Measurements from ENCODE around the gene IGFL4. TPM values are rescaled to one million over a fixed set of nuclear protein-coding genes. Genes with fewer than 3 reads are reported as not detected.

Gene IGFL4
- total RNA-seq, 1 donor from 2014 or later: 1.3 TPM

GRCh38 chr19:46023311-46023779 lies 17.5 kb downstream of the IGFL4 start:
- Mint-ChIP-seq H3K36me3 (peaks cover 9% of the 10 kb centered on the region), H3K27me3 (no peaks in the 10 kb centered on the region), H3K9me3 (no peaks in the 10 kb centered on the region), H3K27ac (no peak overlapping the region), H3K4me3 (no peak overlapping the region), H3K4me1 (ENCODE audit: unreplicated experiment) (no peaks in the 10 kb centered on the region)
- DNase-seq (ENCODE audit: extremely low spot score, unreplicated experiment): no peak
- no peak for TF ChIP-seq CTCF (conservative IDR thresholded peaks at IDR 0.05)

- Mint-ChIP-seq H3K27me3 (no peaks in the 10 kb centered on the region), H3K4me3 (peak within 1 kb of the TSS; percentile 51), H3K4me1 (ENCODE audit: unreplicated experiment) (no peaks in the 10 kb centered on the region), H3K27ac (no peak within 1 kb of the TSS), H3K36me3 (peaks cover 9% of the 10 kb centered on the region), H3K9me3 (no peaks in the 10 kb centered on the region)
- no peak for TF ChIP-seq CTCF (conservative IDR thresholded peaks at IDR 0.05)
- DNase-seq (ENCODE audit: extremely low spot score, unreplicated experiment): no peak
Measured at GRCh38 chr19:46022431-46023310, 18.1 kb downstream of the IGFL4 start, which contains the start of gene PGLYRP1. TSS of gene PGLYRP1 (minus strand) at chr19:46023053. CDS start at chr19:46023021, 32 bp downstream.

- no peak for DNase-seq (ENCODE audit: extremely low spot score, unreplicated experiment)
- H3K27ac Mint-ChIP-seq: no peak overlapping the region
Measured at GRCh38 chr19:46022061-46022430, 18.8 kb downstream of the IGFL4 start.

GRCh38 chr19:46021531-46022041 lies 19.2 kb downstream of the IGFL4 start:
- no peak for TF ChIP-seq CTCF (conservative IDR thresholded peaks at IDR 0.05)
- H3K36me3 Mint-ChIP-seq: peaks cover 6% of the 10 kb centered on the region
- no peaks in the 10 kb centered on the region for H3K27me3 Mint-ChIP-seq
- no peaks in the 10 kb centered on the region for H3K9me3 Mint-ChIP-seq
- no peak for DNase-seq (ENCODE audit: extremely low spot score, unreplicated experiment)
- no peak overlapping the region for H3K27ac Mint-ChIP-seq
- no peaks in the 10 kb centered on the region for H3K4me1 Mint-ChIP-seq (ENCODE audit: unreplicated experiment)
- H3K4me3 Mint-ChIP-seq: peak overlapping the region; percentile 51

More at GRCh38 chr19:46022061-46022430, 18.8 kb downstream of the IGFL4 start:
- H3K27me3 Mint-ChIP-seq: no peaks in the 10 kb centered on the region
- H3K4me3 Mint-ChIP-seq: peak overlapping the region; percentile 51
- peaks cover 9% of the 10 kb centered on the region for H3K36me3 Mint-ChIP-seq
- H3K9me3 Mint-ChIP-seq: no peaks in the 10 kb centered on the region
- no peak for TF ChIP-seq CTCF (conservative IDR thresholded peaks at IDR 0.05)
- H3K4me1 Mint-ChIP-seq (ENCODE audit: unreplicated experiment): no peaks in the 10 kb centered on the region

- H3K27me3 Mint-ChIP-seq: peaks cover 6% of the 10 kb centered on the region
- no peak overlapping the region for H3K4me3 Mint-ChIP-seq
- no peaks in the 10 kb centered on the region for H3K4me1 Mint-ChIP-seq (ENCODE audit: unreplicated experiment)
- DNase-seq (ENCODE audit: extremely low spot score, unreplicated experiment): no peak
- no peak overlapping the region for H3K27ac Mint-ChIP-seq
- no peaks in the 10 kb centered on the region for H3K36me3 Mint-ChIP-seq
- H3K9me3 Mint-ChIP-seq: no peaks in the 10 kb centered on the region
- no peak for TF ChIP-seq CTCF (conservative IDR thresholded peaks at IDR 0.05)
Measured at GRCh38 chr19:46020819-46021125, 20.0 kb downstream of the IGFL4 start.
